Measurements from ENCODE around the gene RXRB.

Gene RXRB

GRCh38 chr6:33195304-33196165 is 4.9 kb downstream of the RXRB start:
- no peak for DNase-seq

GRCh38 chr6:33194431-33194979 is 6.0 kb downstream of the RXRB start:
- no peak for DNase-seq

- no peak for DNase-seq
These were observed 6.8 kb downstream of the RXRB start for GRCh38 chr6:33193619-33194018.

- no peak for DNase-seq
These were observed 7.5 kb downstream of the RXRB start for GRCh38 chr6:33192671-33193602.

- no peak for DNase-seq
These were observed 8.3 kb downstream of the RXRB start, which contains the start of gene COL11A2 for GRCh38 chr6:33192105-33192646. Gene COL11A2, minus strand, starts transcription at chr6:33192467. Its CDS starts 227 bp downstream, at chr6:33192240.

GRCh38 chr6:33191383-33192104 is 8.9 kb downstream of the RXRB start:
- no peak for DNase-seq

- no peak for DNase-seq
These were observed 9.9 kb downstream of the RXRB start for GRCh38 chr6:33190504-33191107.

- no peak for DNase-seq
These were observed 10.6 kb downstream of the RXRB start for GRCh38 chr6:33189625-33190448.

- no peak for DNase-seq
These were observed 11.3 kb downstream of the RXRB start for GRCh38 chr6:33189164-33189563.

- DNase-seq, result no peak
These were observed 12.7 kb downstream of the RXRB start for GRCh38 chr6:33187809-33188208.

- DNase-seq, result no peak
These were observed 14.7 kb downstream of the RXRB start for GRCh38 chr6:33185654-33186187.

GRCh38 chr6:33185190-33185589 is 15.3 kb downstream of the RXRB start:
- DNase-seq, result no peak

GRCh38 chr6:33183071-33183683 is 17.3 kb downstream of the RXRB start:
- no peak for DNase-seq

- no peak for DNase-seq
These were observed 19.3 kb downstream of the RXRB start for GRCh38 chr6:33181141-33181540.

- no peak for DNase-seq
These were observed 21.6 kb downstream of the RXRB start for GRCh38 chr6:33178755-33179475.

GRCh38 chr6:33177552-33178446 is 22.7 kb downstream of the RXRB start:
- no peak for DNase-seq

- DNase-seq, result no peak
These were observed 23.6 kb downstream of the RXRB start for GRCh38 chr6:33176906-33177305.

GRCh38 chr6:33175436-33176069 is 24.9 kb downstream of the RXRB start:
- DNase-seq, result no peak

Data from NCI-H2107 (cell line).